ENCODE results near the gene AMBRA1.

The AMBRA1 gene

GRCh38 chr11:46565232-46565840 lies 28.5 kb downstream of the AMBRA1 start:
- DNase-seq (ENCODE audit: low read depth) = no peak

GRCh38 chr11:46564459-46564858 lies 29.4 kb downstream of the AMBRA1 start:
- no peak for DNase-seq (ENCODE audit: low read depth)

- no peak for DNase-seq (ENCODE audit: low read depth)
Measured at GRCh38 chr11:46562527-46562926, 31.3 kb downstream of the AMBRA1 start.

- DNase-seq (ENCODE audit: low read depth) = no peak
Measured at GRCh38 chr11:46560300-46560991, 33.4 kb downstream of the AMBRA1 start.

GRCh38 chr11:46559815-46560214 lies 34.0 kb downstream of the AMBRA1 start:
- DNase-seq (ENCODE audit: low read depth) = no peak

GRCh38 chr11:46557684-46558151 lies 36.1 kb downstream of the AMBRA1 start:
- no peak for DNase-seq (ENCODE audit: low read depth)

GRCh38 chr11:46555267-46556054 lies 38.4 kb downstream of the AMBRA1 start:
- no peak for DNase-seq (ENCODE audit: low read depth)

GRCh38 chr11:46554213-46555147 lies 39.3 kb downstream of the AMBRA1 start:
- no peak for DNase-seq (ENCODE audit: low read depth)

- no peak for DNase-seq (ENCODE audit: low read depth)
Measured at GRCh38 chr11:46553814-46554212, 40.0 kb downstream of the AMBRA1 start.

- no peak for DNase-seq (ENCODE audit: low read depth)
Measured at GRCh38 chr11:46551261-46551660, 42.6 kb downstream of the AMBRA1 start.

GRCh38 chr11:46547579-46547978 lies 46.2 kb downstream of the AMBRA1 start:
- DNase-seq (ENCODE audit: low read depth) = no peak

GRCh38 chr11:46543564-46543963 lies 50.3 kb downstream of the AMBRA1 start:
- DNase-seq (ENCODE audit: low read depth) = no peak

- DNase-seq (ENCODE audit: low read depth) = no peak
Measured at GRCh38 chr11:46541593-46542371, 52.0 kb downstream of the AMBRA1 start.

- DNase-seq (ENCODE audit: low read depth) = no peak
Measured at GRCh38 chr11:46540807-46541206, 53.0 kb downstream of the AMBRA1 start.

GRCh38 chr11:46537537-46538295 lies 56.1 kb downstream of the AMBRA1 start:
- DNase-seq (ENCODE audit: low read depth) = no peak

GRCh38 chr11:46537121-46537520 lies 56.7 kb downstream of the AMBRA1 start:
- DNase-seq (ENCODE audit: low read depth) = no peak

- no peak for DNase-seq (ENCODE audit: low read depth)
Measured at GRCh38 chr11:46535688-46536087, 58.1 kb downstream of the AMBRA1 start.

GRCh38 chr11:46534711-46535110 lies 59.1 kb downstream of the AMBRA1 start:
- DNase-seq (ENCODE audit: low read depth) = no peak

GRCh38 chr11:46533396-46534100 lies 60.3 kb downstream of the AMBRA1 start:
- DNase-seq (ENCODE audit: low read depth) = no peak

Data from stimulated activated CD8-positive, alpha-beta memory T cell treated with anti-CD3 and anti-CD28 coated beads, Interleukin-15, amount 100 ng/mL, for 24 hours (primary cell).